Activated CD4-positive, alpha-beta T cell treated with anti-CD3 and anti-CD28 coated beads, Interleukin-2, amount 10 ng/mL, durations not matched to agents 7 days and 5 days (primary cell): ENCODE results near the gene MAP3K20. TPM values are rescaled to one million over a fixed set of nuclear protein-coding genes. Genes with fewer than 3 reads are reported as not detected.

ENCODE experiments used
- CTCF ChIA-PET: fragments of 350-600 bp; sonication (Branson Sonifier 250); formaldehyde crosslinking; loops from one replicate; lab custom pipeline; 2021; ENCODE audit warnings: antibody characterized with exemption; lab: Charles Lee
- POLR2A ChIA-PET: fragments of 350-600 bp; sonication (Branson Sonifier 250); formaldehyde crosslinking; loops from one replicate; lab custom pipeline; 2021; ENCODE audit warnings: antibody characterized with exemption; lab: Charles Lee
- DNase-seq: peaks from one replicate; pipeline ENCODE4 v3.0.0-alpha.2; 2020
- H3K27ac Mint-ChIP-seq: one replicate; pipeline ENCODE4 v1.8.0; 2021; ENCODE audit warnings: mild to moderate bottlenecking, moderate library complexity, mixed read lengths
- H3K27me3 Mint-ChIP-seq: one replicate; pipeline ENCODE4 v1.8.0; 2021; ENCODE audit warnings: mixed read lengths
- H3K36me3 Mint-ChIP-seq: one replicate; pipeline ENCODE4 v1.8.0; 2021; ENCODE audit warnings: low read depth, mixed read lengths
- H3K4me1 Mint-ChIP-seq: one replicate; pipeline ENCODE4 v1.8.0; 2021; ENCODE audit warnings: mixed read lengths
- H3K4me3 Mint-ChIP-seq: one replicate; pipeline ENCODE4 v1.8.0; 2021; ENCODE audit warnings: mild to moderate bottlenecking, moderate library complexity, mixed read lengths
- H3K9me3 Mint-ChIP-seq: one replicate; pipeline ENCODE4 v1.8.0; 2021; ENCODE audit warnings: mixed read lengths
- total RNA-seq, 2 experiments: library from RNA; stranded (reverse); gene quantifications; one replicate each; pipeline ENCODE4 v1.2.3, GENCODE V29; 2021

Gene MAP3K20
- total RNA-seq, 2 experiments from 2014 or later: 14.5 to 15.1 TPM

DNA sequence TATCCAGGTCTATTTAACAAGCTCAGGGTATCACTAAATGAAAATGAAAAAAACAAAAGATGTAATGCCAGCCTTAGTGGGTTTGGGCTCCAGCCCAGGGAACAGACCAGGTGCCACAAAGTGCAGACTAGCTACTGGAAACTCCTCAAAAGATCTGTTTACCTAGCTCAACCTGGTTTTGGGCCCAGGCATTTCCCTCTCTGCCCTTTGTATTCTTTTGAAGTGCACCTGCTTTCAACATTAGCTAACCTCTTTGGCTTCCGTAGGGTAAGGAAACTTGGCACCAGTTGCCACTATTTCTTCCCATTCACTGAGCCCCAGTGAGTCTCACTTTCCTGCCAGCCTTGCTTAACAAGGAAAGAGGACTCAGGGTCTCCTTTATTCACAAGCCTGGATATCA is 155.4 kb downstream of the MAP3K20 start:
- H3K9me3 Mint-ChIP-seq: no peaks in the 10 kb centered on the region
- H3K4me3 Mint-ChIP-seq: no peak overlapping the region
- ChIA-PET CTCF (interaction anchor here (0.6 kb wide), 1 partner anchor 21 kb away, joined by 3 read pairs; no protein-coding TSS in a partner anchor), POLR2A (no interaction called here)
- H3K27ac Mint-ChIP-seq: no peak overlapping the region
- peaks cover 13% of the 10 kb centered on the region for H3K4me1 Mint-ChIP-seq
- H3K27me3 Mint-ChIP-seq: peaks cover 3% of the 10 kb centered on the region
- no peak for DNase-seq
- peaks cover 7% of the 10 kb centered on the region for H3K36me3 Mint-ChIP-seq

DNA sequence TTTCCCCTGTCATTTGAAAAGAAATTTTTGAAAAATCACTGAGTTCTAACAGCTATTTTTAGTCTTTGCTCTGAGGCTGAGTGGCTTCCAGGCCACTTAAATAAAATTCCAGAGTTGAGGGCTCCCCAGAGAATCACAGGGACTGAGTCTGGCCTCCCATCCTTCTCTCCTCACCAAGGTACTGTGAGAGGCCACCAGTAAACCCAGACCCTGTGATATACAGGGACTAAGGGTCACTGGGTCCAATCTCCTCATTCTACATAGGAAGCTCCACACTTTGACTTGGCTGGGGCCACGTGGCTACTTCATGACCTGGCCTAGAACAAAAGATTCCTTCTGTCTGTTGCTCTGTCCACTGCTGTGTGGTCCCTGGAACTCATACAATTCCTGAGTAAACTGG is 155.8 kb downstream of the MAP3K20 start:
- no peaks in the 10 kb centered on the region for H3K9me3 Mint-ChIP-seq
- no peak for DNase-seq
- no peak overlapping the region for H3K27ac Mint-ChIP-seq
- peaks cover 3% of the 10 kb centered on the region for H3K27me3 Mint-ChIP-seq
- no peak overlapping the region for H3K4me3 Mint-ChIP-seq
- ChIA-PET CTCF (no interaction called here), POLR2A (no interaction called here)
- H3K4me1 Mint-ChIP-seq: peaks cover 13% of the 10 kb centered on the region
- H3K36me3 Mint-ChIP-seq: peaks cover 7% of the 10 kb centered on the region

DNA sequence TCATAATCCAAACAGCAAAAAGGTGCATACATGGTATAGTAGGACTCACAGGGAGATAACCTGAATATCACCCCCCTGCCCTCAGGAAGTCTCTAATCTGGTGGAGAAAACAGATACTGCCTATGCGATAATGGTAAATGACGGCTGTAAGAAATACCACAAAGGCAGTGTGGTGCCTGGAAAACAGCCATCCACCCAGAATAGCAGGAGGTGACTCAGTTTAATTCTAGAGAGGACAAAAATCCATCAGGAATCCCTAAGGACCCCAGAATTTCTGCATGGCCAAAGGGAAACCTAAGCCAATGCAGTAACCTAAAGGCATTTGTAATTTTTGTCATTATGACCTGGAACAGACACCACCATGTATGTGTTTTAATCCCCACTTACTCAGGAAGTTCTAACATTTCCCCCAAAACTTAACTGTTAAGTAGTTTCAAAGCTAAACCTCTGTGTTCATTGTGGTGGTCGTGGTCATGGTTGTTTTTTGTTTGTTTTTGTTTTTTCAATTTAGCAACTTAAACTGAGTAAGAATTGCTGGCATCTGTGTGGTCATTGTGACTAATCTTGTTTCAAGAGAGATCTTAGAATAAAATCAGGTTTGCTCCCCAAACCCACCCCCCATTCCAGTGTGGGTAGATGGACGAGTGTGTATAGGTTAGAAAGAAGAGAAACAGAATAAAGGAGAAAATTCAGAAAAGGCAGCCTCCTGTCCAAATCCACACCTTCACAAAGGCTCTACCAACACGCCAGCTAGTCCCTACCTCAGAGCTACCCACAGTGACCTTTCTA is 157.5 kb downstream of the MAP3K20 start:
- H3K4me1 Mint-ChIP-seq: peaks cover 13% of the 10 kb centered on the region
- ChIA-PET CTCF (no interaction called here), POLR2A (no interaction called here)
- H3K27me3 Mint-ChIP-seq: peaks cover 2% of the 10 kb centered on the region
- H3K27ac Mint-ChIP-seq: no peak overlapping the region
- DNase-seq: no peak
- peaks cover 8% of the 10 kb centered on the region for H3K36me3 Mint-ChIP-seq
- H3K9me3 Mint-ChIP-seq: no peaks in the 10 kb centered on the region
- no peak overlapping the region for H3K4me3 Mint-ChIP-seq

DNA sequence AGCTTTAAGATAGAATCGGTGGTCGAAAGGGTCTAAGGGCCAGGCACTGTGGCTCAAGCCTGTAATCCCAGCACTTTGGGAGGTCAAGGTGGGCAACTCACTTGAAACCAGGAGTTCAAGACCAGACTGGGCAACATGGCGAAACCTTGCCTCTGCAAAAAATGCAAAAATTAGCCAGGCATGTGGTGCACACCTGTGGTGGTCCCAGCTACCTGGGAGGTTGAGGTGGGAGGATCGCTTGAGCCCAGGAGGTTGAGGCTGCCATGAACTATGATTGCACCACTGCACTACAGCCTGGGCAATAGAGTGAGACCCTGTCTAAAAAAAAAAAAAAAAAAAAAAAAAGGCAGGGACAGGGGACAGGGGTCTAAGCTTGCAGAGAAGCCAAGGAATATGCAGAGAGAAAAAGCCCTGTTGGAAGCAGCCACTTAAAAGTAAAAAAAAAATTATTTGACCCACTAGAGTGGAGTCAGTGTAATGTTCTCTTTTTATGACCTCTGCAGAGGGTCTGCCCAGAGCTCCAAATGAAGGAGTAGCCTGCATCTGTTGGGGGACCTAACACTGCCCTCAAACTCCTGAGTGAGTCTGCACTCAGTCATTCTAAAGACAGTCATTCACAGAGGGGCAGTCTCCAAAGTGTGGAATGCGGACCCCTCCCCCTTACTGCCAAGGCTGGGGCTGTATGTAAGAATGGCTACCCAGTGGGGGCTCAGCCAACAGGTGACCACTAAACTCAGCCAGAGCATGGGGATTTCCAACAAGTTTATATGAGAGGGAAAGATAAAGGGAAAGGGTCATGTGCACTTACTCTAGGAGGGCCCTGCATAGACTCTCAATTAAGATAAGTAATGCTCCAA is 160.5 kb downstream of the MAP3K20 start:
- Mint-ChIP-seq H3K27me3 (no peaks in the 10 kb centered on the region), H3K36me3 (peaks cover 8% of the 10 kb centered on the region), H3K4me3 (no peak overlapping the region), H3K27ac (no peak overlapping the region), H3K4me1 (peaks cover 22% of the 10 kb centered on the region), H3K9me3 (no peaks in the 10 kb centered on the region)
- ChIA-PET CTCF (no interaction called here), POLR2A (no interaction called here)
- DNase-seq: no peak

DNA sequence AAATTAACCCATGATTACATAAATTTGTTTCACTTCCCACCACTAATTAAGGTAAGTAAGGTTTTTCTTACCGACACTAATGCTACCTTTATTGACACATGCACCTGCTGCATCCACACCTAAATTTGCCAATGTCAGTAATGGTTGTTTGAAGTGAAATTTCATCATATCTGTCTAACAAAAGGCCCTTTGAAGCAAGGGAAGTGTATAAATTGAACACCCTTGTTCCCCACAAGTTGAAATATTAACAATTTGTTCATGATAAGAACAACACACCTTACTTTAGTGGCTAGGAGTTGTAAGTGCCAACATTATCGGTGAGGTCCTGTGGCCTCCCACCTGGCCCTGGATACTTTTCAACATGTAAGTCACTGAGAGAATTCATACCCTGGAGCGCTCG is 162.7 kb downstream of the MAP3K20 start:
- Mint-ChIP-seq H3K4me3 (no peak overlapping the region), H3K27ac (no peak overlapping the region), H3K36me3 (peaks cover 4% of the 10 kb centered on the region), H3K9me3 (no peaks in the 10 kb centered on the region), H3K4me1 (peaks cover 15% of the 10 kb centered on the region), H3K27me3 (no peaks in the 10 kb centered on the region)
- no peak for DNase-seq
- CTCF ChIA-PET: no interaction called here
- POLR2A ChIA-PET: no interaction called here

DNA sequence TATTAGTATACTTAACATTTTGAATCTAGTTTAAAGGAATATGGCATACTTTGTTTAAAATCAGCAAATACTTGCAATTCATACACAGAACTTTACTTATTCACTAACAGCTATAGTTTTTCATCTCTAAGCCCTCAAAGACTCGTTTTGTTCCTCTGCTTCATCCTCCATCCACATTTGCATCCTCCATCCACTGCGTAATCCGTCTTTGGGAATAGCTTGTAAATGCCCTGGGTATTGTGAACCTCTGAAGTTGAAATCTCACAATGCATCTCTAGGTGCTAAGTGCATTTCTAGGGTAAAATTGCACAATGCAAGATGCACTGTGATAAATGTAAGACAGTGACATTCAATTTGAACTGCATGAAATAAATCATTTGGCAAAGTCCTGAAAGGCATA is 163.2 kb downstream of the MAP3K20 start:
- no peaks in the 10 kb centered on the region for H3K9me3 Mint-ChIP-seq
- no peak for DNase-seq
- POLR2A ChIA-PET: no interaction called here
- no peak overlapping the region for H3K4me3 Mint-ChIP-seq
- no peaks in the 10 kb centered on the region for H3K27me3 Mint-ChIP-seq
- no peak overlapping the region for H3K27ac Mint-ChIP-seq
- CTCF ChIA-PET: no interaction called here
- peaks cover 1% of the 10 kb centered on the region for H3K36me3 Mint-ChIP-seq
- peaks cover 12% of the 10 kb centered on the region for H3K4me1 Mint-ChIP-seq

DNA sequence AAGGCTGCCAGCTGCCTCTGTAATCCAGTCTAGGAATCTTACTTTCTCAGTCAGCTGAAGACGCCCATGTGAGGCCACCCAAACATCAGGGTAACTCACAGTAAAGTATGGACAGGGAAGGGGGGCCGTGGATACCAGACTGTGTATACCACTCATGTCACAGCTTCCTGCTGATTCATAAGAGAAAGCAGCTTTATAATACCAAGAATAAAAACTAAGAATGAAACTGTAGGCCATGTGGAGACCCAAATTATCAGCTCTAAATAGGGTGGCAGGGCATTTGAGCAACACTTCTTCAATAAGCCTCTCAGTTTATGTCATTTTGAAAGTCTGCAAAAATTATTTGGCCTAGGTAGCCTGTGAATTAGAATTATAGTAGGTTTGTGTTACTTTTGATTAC is 164.0 kb downstream of the MAP3K20 start:
- ChIA-PET POLR2A (interaction anchor here (0.5 to 0.7 kb wide), 2 partner anchors 25 to 118 kb away, joined by 3 to 5 read pairs; no protein-coding TSS in a partner anchor), CTCF (no interaction called here)
- Mint-ChIP-seq H3K27me3 (no peaks in the 10 kb centered on the region), H3K36me3 (peaks cover 1% of the 10 kb centered on the region), H3K27ac (no peak overlapping the region), H3K4me1 (peaks cover 12% of the 10 kb centered on the region), H3K9me3 (no peaks in the 10 kb centered on the region), H3K4me3 (no peak overlapping the region)
- DNase-seq: no peak

DNA sequence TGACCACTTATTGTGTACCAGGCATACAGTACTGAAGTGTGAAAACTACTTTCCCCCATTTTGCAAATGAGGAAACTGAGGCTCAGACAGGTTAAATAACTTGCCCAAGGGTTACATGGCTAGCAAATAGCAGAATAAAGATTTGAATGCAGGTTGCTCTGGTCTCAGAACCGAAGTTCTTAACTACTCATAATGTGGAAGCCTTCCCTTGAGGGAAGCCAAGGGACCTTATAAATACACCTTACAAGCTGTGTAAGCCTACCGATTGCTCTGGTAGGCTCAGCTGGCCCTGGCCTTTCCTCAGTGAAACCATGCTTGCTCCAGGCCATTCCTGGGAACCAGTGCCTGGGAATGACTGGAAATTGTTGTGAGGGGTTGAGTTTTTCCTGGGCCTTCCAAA is 164.4 kb downstream of the MAP3K20 start:
- ChIA-PET CTCF (no interaction called here), POLR2A (interaction anchor here (0.5 to 0.7 kb wide), 2 partner anchors 25 to 117 kb away, joined by 3 to 5 read pairs; no protein-coding TSS in a partner anchor)

DNA sequence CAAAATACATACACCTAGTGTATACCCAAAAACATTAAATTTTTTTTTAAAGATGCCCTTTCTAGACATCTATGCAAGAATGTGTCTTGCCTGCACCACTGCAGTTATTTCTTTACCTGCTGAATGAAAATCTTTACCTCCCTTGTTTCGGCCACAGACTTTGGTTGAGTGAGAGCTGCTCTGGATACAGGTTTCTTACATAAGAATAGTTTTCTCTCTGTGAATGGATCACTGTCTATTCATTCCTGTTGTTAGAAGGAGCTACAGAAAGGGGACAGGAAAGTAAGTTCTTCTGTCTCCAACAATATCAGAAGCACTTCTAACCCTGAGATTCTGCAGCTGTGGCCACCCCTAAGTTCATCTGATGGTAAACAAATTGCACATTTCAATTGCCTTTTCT is 166.0 kb downstream of the MAP3K20 start:
- Mint-ChIP-seq H3K4me3 (no peak overlapping the region), H3K9me3 (no peaks in the 10 kb centered on the region), H3K36me3 (peaks cover 1% of the 10 kb centered on the region), H3K4me1 (peaks cover 12% of the 10 kb centered on the region), H3K27me3 (no peaks in the 10 kb centered on the region), H3K27ac (no peak overlapping the region)
- DNase-seq: no peak
- CTCF ChIA-PET: no interaction called here
- POLR2A ChIA-PET: no interaction called here

More for the DNA sequence above, 164.4 kb downstream of the MAP3K20 start:
- H3K4me1 Mint-ChIP-seq: peaks cover 12% of the 10 kb centered on the region
- H3K9me3 Mint-ChIP-seq: no peaks in the 10 kb centered on the region
- peaks cover 1% of the 10 kb centered on the region for H3K36me3 Mint-ChIP-seq
- H3K27me3 Mint-ChIP-seq: no peaks in the 10 kb centered on the region
- no peak for DNase-seq
- no peak overlapping the region for H3K4me3 Mint-ChIP-seq
- no peak overlapping the region for H3K27ac Mint-ChIP-seq

DNA sequence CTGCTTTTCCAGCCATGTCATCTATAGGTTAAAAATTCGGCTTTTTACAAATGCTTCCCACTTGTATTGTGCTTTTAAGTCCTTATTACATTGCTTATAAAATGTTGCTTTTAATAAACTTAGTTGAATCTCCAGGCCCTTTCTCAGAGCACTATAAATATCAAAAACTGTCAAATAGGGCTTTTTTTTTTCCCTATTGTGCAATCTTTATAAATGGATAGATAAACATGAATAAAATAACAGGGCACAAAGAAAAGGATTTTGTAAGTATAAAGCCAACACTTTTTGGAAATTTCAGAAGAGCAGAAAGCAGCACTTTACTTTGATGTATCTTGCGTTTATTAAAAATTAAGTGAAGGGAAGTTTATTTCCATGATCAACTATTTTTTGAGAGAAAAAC is 171.5 kb downstream of the MAP3K20 start:
- POLR2A ChIA-PET: no interaction called here
- CTCF ChIA-PET: no interaction called here

DNA sequence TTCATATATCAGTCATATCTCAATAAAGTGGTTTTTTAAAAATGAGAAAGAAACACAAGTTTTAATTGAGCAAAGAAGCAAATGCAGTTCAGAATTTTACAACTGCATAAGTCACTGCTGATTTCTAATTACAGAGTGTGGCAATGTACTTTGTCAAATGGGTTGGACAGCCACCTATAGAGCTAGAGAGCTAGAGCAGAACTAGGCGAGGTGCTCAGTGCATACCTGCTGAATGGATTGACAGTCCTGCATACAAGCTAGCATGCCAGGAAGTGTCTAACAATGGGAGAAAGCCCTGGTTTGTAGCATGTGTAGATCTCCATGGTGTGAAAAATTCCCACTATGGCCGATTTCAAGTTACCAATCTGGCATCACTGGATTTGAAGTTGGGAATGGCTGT is 172.7 kb downstream of the MAP3K20 start:
- no peak for DNase-seq
- ChIA-PET CTCF (interaction anchor here (1.6 kb wide), 1 partner anchor 30 kb away, joined by 3 read pairs; no protein-coding TSS in a partner anchor), POLR2A (no interaction called here)
- Mint-ChIP-seq H3K27ac (no peak overlapping the region), H3K36me3 (no peaks in the 10 kb centered on the region), H3K4me1 (no peaks in the 10 kb centered on the region), H3K27me3 (peaks cover 5% of the 10 kb centered on the region), H3K4me3 (no peak overlapping the region), H3K9me3 (no peaks in the 10 kb centered on the region)

More for the DNA sequence above, 171.5 kb downstream of the MAP3K20 start:
- DNase-seq: no peak
- H3K36me3 Mint-ChIP-seq: no peaks in the 10 kb centered on the region
- H3K4me3 Mint-ChIP-seq: no peak overlapping the region
- no peak overlapping the region for H3K27ac Mint-ChIP-seq
- no peaks in the 10 kb centered on the region for H3K4me1 Mint-ChIP-seq
- no peaks in the 10 kb centered on the region for H3K9me3 Mint-ChIP-seq
- peaks cover 2% of the 10 kb centered on the region for H3K27me3 Mint-ChIP-seq

DNA sequence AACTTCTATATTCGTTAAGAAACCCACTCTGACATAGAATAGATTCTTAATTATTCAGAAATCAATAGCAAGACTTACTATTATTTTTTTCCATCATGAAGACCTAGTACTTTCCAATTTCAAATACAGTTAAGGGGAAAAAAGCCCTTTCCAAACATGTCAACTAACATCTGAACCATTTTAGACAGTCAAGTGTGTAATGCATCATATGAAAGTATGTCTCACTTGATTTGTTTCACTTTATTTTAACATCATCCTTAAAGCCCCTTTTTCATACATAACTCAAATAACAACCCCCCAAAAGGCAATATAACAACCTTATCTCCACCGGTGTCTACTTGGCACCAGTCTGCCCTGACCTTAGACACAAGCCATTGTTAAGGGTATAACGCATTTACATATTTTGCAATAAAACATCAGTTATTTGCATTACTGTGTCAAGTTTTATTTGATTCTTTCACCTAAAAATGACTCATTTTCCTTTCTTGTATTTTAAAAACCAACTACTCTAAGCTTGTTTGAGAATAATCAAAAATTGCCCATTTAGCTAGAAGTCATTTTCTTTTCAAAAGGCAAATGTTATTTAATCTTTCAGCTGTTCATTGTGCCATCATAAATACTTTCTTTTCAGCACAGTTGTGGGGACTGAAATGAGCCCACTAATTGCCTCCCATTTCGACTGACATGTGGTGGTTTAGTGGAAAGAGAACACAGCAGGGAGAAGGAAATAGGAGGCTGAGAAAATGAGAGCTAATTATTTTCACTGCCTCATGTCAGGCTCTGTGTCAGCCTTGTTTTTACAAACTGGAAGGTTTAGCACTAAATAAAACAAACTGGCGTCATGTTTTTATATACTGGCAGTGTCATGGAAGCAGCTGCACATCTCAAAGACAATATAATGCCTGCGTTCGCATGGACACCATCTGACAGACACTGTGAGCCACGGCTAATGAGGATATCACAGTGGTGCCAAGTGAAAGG is 174.3 kb downstream of the MAP3K20 start:
- peaks cover 6% of the 10 kb centered on the region for H3K27me3 Mint-ChIP-seq
- no peaks in the 10 kb centered on the region for H3K9me3 Mint-ChIP-seq
- ChIA-PET POLR2A (no interaction called here), CTCF (no interaction called here)
- H3K36me3 Mint-ChIP-seq: no peaks in the 10 kb centered on the region
- H3K4me3 Mint-ChIP-seq: no peak overlapping the region
- no peak overlapping the region for H3K27ac Mint-ChIP-seq
- no peaks in the 10 kb centered on the region for H3K4me1 Mint-ChIP-seq
- no peak for DNase-seq
